ENCODE results near the gene COL7A1.

DNA sequence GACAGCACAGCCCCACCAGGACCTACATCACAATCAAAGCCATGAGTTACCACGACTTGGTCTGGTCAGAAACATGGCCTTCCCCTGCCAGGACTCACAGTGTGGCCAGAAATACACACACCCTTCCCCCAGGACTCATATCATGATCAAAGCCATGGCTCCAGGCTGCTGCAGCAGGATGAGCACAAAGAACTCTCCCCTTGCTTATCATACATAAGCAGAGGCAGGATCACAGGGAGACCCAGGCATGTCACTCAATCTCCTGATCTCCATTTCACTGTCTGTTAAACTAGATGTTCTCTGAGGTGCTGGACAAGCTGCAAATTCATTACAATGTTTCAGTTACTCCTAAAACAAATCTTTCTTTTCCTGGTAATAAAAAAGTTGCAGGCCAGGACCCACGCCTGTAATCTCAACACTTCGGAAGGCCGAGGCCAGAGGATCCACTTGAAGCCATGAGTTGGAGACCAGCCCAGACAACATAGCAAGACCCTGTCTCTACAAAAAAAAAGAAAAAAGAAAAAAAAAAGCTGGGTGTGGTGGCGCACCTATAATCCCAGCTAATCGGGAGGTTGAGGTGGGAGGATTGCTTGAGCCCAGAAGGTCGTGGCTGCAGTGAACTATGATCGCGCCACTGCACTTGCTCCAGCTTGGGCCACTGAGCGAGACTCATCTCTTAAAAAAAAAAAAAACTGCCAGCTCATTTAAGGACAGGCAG, 39.7 kb downstream of the COL7A1 start:
- TF ChIP-seq GATA2 (IDR thresholded peaks at IDR 0.05; ENCODE audit: low read depth, low read length) (no peak), GATA3 (IDR thresholded peaks at IDR 0.05; ENCODE audit: low read depth, low read length) (no peak)

Data from SH-SY5Y (cell line).